Adipose tissue (tissue), 3 donors: ENCODE data around the gene ASB4. TPM values are rescaled to one million over a fixed set of nuclear protein-coding genes. Genes with fewer than 3 reads are reported as not detected.

Experiments used
- H3K27ac ChIP-seq: one replicate; pipeline ENCODE4 v1.5.1; 2013; ENCODE audit warnings: low read depth, low read length
- WGBS, 3 donors: extraction: QIAGEN DNeasy Blood & Tissue Kit; methylation state at CpG; one replicate each; pipeline ENCODE4 v1.1.7; 2013; 5-methylcytosine and 5-hydroxymethylcytosine counted together
- polyA plus RNA-seq, 3 donors: library from polyadenylated mRNA; stranded (reverse); fragments of 200-250 nt; gene quantifications; one replicate each; pipeline ENCODE4 v1.2.3, GENCODE V29; 2013
- donor health status: healthy with polysubstance abuse.
- donor health status: Bipolar disorder and iron deficiency.
- donor health status: healthy.

ASB4 gene
- polyA plus RNA-seq, 3 donors = 0.09 to 0.22 (median 0.22) TPM

- 91 to 95% (median 93%) methylated on average over 4 of the region's 4 CpGs for WGBS, 3 donors
- H3K27ac ChIP-seq = no peak overlapping the region
Measured at GRCh38 chr7:95582578-95583293, 97.0 kb downstream of the ASB4 start.

GRCh38 chr7:95583834-95584621, 98.3 kb downstream of the ASB4 start:
- no peak overlapping the region for H3K27ac ChIP-seq
- 42 to 87% (median 55%) methylated on average over 3 of the region's 3 CpGs for WGBS, 3 donors

GRCh38 chr7:95584769-95585425, 99.2 kb downstream of the ASB4 start:
- no peak overlapping the region for H3K27ac ChIP-seq
- WGBS, 3 donors = 81 to 85% (median 81%) methylated on average over 1 of the region's 1 CpG

GRCh38 chr7:95585426-95585789, 99.7 kb downstream of the ASB4 start:
- no peak overlapping the region for H3K27ac ChIP-seq
- 72 to 76% (median 74%) methylated on average over 3 of the region's 3 CpGs for WGBS, 3 donors

GRCh38 chr7:95586951-95587301, 101.2 kb downstream of the ASB4 start:
- WGBS, 3 donors = 73 to 86% (median 76%) methylated on average over 3 of the region's 3 CpGs
- no peak overlapping the region for H3K27ac ChIP-seq

- H3K27ac ChIP-seq = no peak overlapping the region
Measured at GRCh38 chr7:95589031-95589430, 103.3 kb downstream of the ASB4 start.

- 95 to 100% (median 95%) methylated on average over 1 of the region's 1 CpG for WGBS, 3 donors
- no peak overlapping the region for H3K27ac ChIP-seq
Measured at GRCh38 chr7:95589766-95590165, 104.0 kb downstream of the ASB4 start.

Other genes with a start within 250 kb of the ASB4 start
- gene PON1, start 161.4 kb upstream of the ASB4 start, polyA plus RNA-seq = under 1 TPM in 1 of 3 donors, not detected in 2; 0.12 TPM
- gene PON3, start 89.6 kb upstream of the ASB4 start, polyA plus RNA-seq = 1 to 10 TPM; 1.8 to 4.4 (median 2.2) TPM
- gene PON2, start 50.9 kb upstream of the ASB4 start, polyA plus RNA-seq = 10 to 100 TPM; 18.2 to 47.8 (median 22.6) TPM
- gene PDK4, start 110.6 kb downstream of the ASB4 start, polyA plus RNA-seq = 100 to 1,000 TPM; 106 to 387 (median 182) TPM